BLaER1 treated with 17β-estradiol and CSF1 and Interleukin-3, amounts not matched to agents 10 nM and 100 nM (cell line): Measurements from ENCODE around the gene CLDN4.

ENCODE experiments used
- H3K27ac ChIP-seq, 11 experiments: shearing (Covaris generic); formaldehyde crosslinking; 2 replicates each; pipeline ENCODE4 v1.8.1; 2022
- H3K27me3 ChIP-seq, 11 experiments: shearing (Covaris generic); formaldehyde crosslinking; 2 replicates each; pipeline ENCODE4 v1.8.1; 2022
- H3K36me3 ChIP-seq, 11 experiments: shearing (Covaris generic); formaldehyde crosslinking; 2 replicates each; pipeline ENCODE4 v1.8.1; 2022
- H3K4me1 ChIP-seq, 10 experiments: shearing (Covaris generic); formaldehyde crosslinking; 2 replicates each; pipeline ENCODE4 v1.8.1; 2022
- H3K4me2 ChIP-seq, 11 experiments: shearing (Covaris generic); formaldehyde crosslinking; 2 replicates each; pipeline ENCODE4 v1.8.1; 2022
- H3K4me3 ChIP-seq, 10 experiments: shearing (Covaris generic); formaldehyde crosslinking; 2 replicates each; pipeline ENCODE4 v1.8.1; 2022
- H3K9ac ChIP-seq, 11 experiments: shearing (Covaris generic); formaldehyde crosslinking; 2 replicates each; pipeline ENCODE4 v1.8.1; 2022
- H3K9me3 ChIP-seq, 11 experiments: shearing (Covaris generic); formaldehyde crosslinking; replicated peaks in 1 of 11; 2 replicates each; pipeline ENCODE4 v1.8.1; 2022
- H4K20me1 ChIP-seq, 11 experiments: shearing (Covaris generic); formaldehyde crosslinking; 2 replicates each; pipeline ENCODE4 v1.8.1; 2022
- Cebpa-rat ChIP-seq, 11 experiments: shearing (Covaris generic); IDR thresholded peaks; 2 replicates each; pipeline ENCODE4 v1.8.1; 2022

CLDN4 gene

DNA sequence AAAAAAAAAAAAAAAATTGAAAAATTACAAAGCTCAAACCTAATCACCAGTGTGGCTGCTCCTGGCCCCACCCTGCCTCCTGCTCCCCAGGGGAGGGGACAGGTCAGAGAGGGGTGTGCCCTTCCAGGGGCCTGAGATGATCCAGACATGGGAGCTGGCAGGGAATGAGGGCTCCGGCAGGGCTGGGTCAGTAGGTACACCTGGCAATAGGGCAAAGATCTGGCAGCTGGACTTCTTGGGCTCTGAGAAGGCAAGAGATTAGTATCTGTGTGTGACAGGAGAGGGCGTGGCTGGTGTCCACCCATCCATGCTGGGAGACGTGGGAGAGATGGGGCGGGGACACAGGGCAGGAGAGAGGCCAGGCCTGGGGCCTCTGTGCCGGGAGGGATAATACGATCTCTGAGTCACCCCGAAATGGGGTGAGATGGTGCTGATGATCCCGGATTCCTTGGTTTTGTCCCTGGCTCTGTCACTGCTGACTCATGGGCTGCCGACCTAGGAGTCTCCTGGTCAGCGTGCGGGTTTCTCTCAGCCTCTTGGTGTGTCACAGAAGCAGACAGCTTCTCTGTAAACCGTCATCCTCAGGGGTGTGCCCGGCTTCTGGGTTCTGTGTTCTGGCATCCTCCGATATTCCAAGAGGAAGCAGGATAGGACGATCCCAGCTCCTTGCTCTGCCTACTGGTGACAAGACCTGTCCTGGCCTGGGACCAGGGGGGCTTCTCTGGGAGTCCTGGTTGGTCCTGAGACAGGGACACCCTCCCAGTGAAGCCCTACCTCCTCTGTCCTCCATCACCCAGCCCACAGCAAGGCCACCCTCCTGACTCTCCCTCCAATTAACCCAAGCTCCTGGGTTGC, 8.2 kb upstream of the CLDN4 start:
- H3K4me1 ChIP-seq = peaks cover 18 to 39% (median 30%) of the 10 kb centered on the region in 10 experiments
- H3K27ac ChIP-seq = no peak overlapping the region
- no peaks in the 10 kb centered on the region for H3K27me3 ChIP-seq
- H3K9me3 ChIP-seq = no peaks in the 10 kb centered on the region
- TF ChIP-seq Cebpa-rat (IDR thresholded peaks at IDR 0.05) = no peak
- H3K4me3 ChIP-seq = no peak overlapping the region
- H3K36me3 ChIP-seq = no peaks in the 10 kb centered on the region
- H4K20me1 ChIP-seq = no peaks in the 10 kb centered on the region; a peak in 1 of 22 replicates
- H3K4me2 ChIP-seq = peak overlapping the region in 7 of 11 experiments; percentile 3 to 30 (median 17); a peak in 4 of 22 replicates
- H3K9ac ChIP-seq = 0 out of 22 replicates have a peak overlapping the region, but pooled peaks of 1 of the 11 experiments have one; percentile 27

DNA sequence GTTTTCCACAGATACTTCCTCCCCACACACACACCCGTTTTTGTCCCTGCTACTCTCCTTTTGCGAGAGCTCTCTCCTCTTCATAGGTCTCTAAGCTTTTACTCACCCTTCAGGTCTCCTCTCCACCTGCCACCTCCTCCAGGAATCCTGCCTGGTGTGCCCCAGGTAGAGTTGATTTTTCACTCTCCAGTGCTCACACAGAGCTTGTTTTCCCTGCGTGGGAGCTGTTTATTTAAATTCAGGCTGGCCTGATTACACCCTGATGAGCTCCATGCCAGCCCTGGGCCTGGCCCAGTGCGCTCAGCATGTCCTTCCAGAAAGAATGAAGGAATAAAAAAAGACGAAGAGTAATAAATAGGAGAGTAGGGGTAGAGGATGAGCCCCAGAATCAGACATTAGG, 7.5 kb upstream of the CLDN4 start:
- peaks cover 25 to 46% (median 37%) of the 10 kb centered on the region in 10 experiments for H3K4me1 ChIP-seq
- no peaks in the 10 kb centered on the region; a peak in 1 of 22 replicates for H4K20me1 ChIP-seq
- H3K36me3 ChIP-seq = no peaks in the 10 kb centered on the region
- H3K9me3 ChIP-seq = no peaks in the 10 kb centered on the region
- H3K4me3 ChIP-seq = no peak overlapping the region
- H3K4me2 ChIP-seq = no peak overlapping the region
- no peak for TF ChIP-seq Cebpa-rat (IDR thresholded peaks at IDR 0.05)
- H3K27ac ChIP-seq = no peak overlapping the region
- no peak overlapping the region for H3K9ac ChIP-seq
- H3K27me3 ChIP-seq = no peaks in the 10 kb centered on the region

DNA sequence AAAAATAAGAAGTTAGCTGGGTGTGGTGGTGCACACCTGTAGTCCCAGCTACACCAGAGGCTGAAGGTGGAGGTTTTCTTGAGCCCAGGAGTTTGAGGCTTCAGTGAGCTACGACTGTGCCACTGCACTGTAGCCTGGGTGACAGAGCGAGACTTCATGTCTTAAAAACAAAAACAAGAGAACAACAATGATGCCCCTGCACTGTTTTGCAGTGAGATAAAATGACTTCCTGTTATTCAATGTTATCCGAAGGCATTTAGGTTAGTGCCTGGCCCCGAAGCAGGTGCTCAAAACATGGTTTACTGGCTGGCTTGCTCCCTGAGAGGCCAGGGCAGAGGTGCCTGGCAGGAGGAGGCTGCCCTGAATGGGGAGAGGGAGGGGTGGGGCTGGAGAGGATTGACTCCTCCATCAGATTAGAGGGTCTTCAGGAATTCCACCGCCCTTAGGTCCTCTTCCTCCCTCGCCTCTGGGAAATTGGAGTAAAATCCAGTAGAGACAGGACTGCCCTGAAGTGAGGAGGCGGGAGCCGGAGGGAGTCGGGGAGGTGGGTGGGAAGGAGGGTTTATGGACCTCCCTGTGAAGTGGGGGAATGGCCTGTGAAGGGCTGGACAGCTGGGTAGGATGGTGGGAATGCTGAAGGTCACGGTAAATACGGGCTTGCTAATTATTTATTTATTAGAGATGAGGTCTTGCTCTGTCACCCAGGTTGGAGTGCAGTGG, 6.8 kb upstream of the CLDN4 start:
- H3K9ac ChIP-seq = no peak overlapping the region; a peak in 1 of 22 replicates
- H3K27ac ChIP-seq = no peak overlapping the region
- peaks cover 33 to 54% (median 44%) of the 10 kb centered on the region in 10 experiments for H3K4me1 ChIP-seq
- no peak for TF ChIP-seq Cebpa-rat (IDR thresholded peaks at IDR 0.05)
- no peaks in the 10 kb centered on the region for H3K9me3 ChIP-seq
- H3K4me2 ChIP-seq = no peak overlapping the region
- H3K27me3 ChIP-seq = no peaks in the 10 kb centered on the region
- H3K4me3 ChIP-seq = no peak overlapping the region
- H3K36me3 ChIP-seq = no peaks in the 10 kb centered on the region
- H4K20me1 ChIP-seq = no peaks in the 10 kb centered on the region; a peak in 1 of 22 replicates

DNA sequence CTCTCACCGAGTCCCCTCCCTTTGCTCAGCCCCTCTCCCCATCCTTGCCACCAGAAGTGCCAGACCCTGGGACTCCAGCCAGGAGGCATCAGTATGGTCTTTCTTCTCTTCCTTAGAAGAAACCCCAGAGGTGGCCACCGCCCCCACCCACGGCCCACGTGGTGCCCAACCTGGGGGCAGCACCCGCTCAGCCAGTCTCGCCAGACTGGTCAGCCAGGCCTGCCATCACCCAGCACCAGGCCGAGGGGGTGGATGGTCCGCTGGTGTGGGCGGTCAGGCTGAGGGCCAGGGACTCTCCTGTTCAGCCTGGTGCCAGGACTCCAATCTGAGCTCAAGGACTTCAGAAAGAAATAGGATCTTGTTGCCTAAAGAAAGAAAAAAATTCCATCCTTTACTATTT, 5.8 kb upstream of the CLDN4 start:
- no peak overlapping the region for H3K9ac ChIP-seq
- H3K4me3 ChIP-seq = no peak overlapping the region
- H3K27me3 ChIP-seq = no peaks in the 10 kb centered on the region; a peak in 1 of 22 replicates
- H3K9me3 ChIP-seq = no peaks in the 10 kb centered on the region
- no peaks in the 10 kb centered on the region; a peak in 1 of 22 replicates for H4K20me1 ChIP-seq
- H3K4me2 ChIP-seq = peak overlapping the region in 1 of 11 experiments; percentile 19; a peak in 1 of 22 replicates
- H3K27ac ChIP-seq = no peak overlapping the region; a peak in 1 of 22 replicates
- TF ChIP-seq Cebpa-rat (IDR thresholded peaks at IDR 0.05) = no peak
- H3K36me3 ChIP-seq = no peaks in the 10 kb centered on the region
- H3K4me1 ChIP-seq = peaks cover 41 to 63% (median 53%) of the 10 kb centered on the region in 10 experiments

DNA sequence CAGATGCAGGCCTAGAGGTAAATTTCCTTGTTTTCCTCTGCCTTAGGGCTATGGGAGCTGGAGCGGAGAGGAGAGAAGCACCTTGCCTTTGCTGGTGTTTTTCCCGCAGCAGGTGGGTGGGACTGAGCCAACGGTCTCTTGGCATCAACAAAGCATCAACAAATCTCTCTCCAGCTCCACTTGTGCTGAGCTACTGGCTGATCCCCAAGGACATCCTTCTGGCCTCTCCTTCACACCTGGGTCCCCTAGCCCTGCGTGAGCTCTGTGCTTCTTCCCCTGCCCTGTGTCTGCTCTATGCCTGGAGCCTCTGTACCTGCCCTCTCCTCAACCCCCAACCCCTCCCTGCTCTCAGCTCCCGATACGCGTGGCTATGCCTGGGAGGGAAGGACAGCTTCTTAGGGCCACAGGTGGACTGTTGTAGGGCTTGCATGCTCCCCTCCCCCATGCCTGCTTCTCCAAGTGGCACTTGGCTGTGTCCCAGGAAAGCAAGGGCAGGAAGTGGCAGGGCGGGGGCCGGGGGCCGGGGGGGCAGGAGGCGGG, 3.2 kb upstream of the CLDN4 start:
- no peaks in the 10 kb centered on the region for H3K9me3 ChIP-seq
- peaks cover 43 to 69% (median 60%) of the 10 kb centered on the region in 10 experiments for H3K4me1 ChIP-seq
- H3K4me3 ChIP-seq = no peak overlapping the region
- peak overlapping the region in 3 of 11 experiments; percentile 3 to 62 (median 56); a peak in 1 of 22 replicates for H3K9ac ChIP-seq
- H3K27me3 ChIP-seq = no peaks in the 10 kb centered on the region; a peak in 1 of 22 replicates
- peak overlapping the region in 6 of 11 experiments; percentile 2 to 68 (median 40); a peak in 5 of 22 replicates for H3K27ac ChIP-seq
- no peak for TF ChIP-seq Cebpa-rat (IDR thresholded peaks at IDR 0.05)
- H3K36me3 ChIP-seq = no peaks in the 10 kb centered on the region
- H3K4me2 ChIP-seq = peak overlapping the region; percentile 70 to 96 (median 86)
- H4K20me1 ChIP-seq = peaks cover 0 to 8% (median 0%) of the 10 kb centered on the region in 11 experiments; a peak in 1 of 22 replicates

DNA sequence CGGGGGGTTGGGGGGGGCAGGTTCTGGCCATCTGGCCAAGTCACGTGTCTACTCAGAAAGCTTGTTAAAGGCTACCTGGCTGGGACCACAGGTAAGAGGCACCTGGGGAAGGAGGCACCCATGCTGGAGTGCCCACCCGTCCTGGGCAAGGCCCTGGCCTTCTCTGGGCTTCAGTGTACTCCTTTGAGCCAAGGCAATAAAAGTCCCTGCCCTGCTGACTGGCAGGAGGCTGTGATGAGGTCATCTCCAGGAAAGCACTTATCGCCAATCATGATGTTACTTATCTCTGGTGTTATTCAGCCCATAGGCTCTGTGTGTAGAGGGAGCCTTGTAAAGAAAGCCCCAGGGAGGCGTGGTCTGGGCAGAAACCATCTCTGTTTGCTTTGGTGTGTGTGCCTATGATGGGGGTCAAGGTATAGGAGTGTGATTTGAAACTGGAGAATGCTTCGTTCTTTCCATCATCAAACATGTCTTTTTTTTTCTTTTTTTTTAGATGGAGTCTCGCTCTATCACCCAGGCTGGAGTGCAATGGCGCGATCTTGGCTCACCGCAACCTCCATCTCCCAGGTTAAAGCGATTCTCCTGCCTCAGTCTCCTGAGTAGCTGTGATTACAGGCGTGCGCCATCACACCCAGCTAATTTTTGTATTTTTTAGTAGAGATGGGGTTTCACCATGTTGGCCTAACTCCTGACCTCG, 2.5 kb upstream of the CLDN4 start:
- peak overlapping the region in 1 of 11 experiments; percentile 35; a peak in 1 of 22 replicates for H3K27ac ChIP-seq
- no peak for TF ChIP-seq Cebpa-rat (IDR thresholded peaks at IDR 0.05)
- H3K9ac ChIP-seq = no peak overlapping the region

DNA sequence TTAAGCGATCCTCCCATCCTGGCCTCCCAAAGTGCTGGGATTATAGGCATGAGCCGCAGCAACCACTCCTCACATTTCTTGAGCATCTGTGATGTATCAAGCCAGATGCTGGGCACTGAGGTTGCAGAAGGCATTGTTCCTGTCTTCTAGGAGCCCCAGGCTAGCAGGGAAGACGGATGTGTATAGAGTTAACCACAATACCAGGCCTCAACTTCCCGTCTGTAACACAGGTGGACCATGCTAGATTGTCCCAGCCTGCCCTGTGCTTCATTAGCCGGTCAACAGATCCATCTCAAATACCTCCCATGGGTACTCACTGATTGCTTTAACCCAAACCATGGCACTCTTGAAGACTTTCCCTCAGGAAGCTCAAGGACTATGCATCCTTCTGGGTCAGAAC, 1.8 kb upstream of the CLDN4 start:
- H3K27ac ChIP-seq = no peak overlapping the region

More for the DNA sequence above, 2.5 kb upstream of the CLDN4 start:
- no peaks in the 10 kb centered on the region; a peak in 1 of 22 replicates for H3K27me3 ChIP-seq
- H3K4me3 ChIP-seq = no peak overlapping the region
- no peaks in the 10 kb centered on the region for H3K9me3 ChIP-seq
- H4K20me1 ChIP-seq = peaks cover 0 to 8% (median 0%) of the 10 kb centered on the region in 11 experiments; a peak in 1 of 22 replicates
- H3K36me3 ChIP-seq = no peaks in the 10 kb centered on the region
- peaks cover 43 to 72% (median 66%) of the 10 kb centered on the region in 10 experiments for H3K4me1 ChIP-seq
- H3K4me2 ChIP-seq = peak overlapping the region; percentile 70 to 96 (median 86)

DNA sequence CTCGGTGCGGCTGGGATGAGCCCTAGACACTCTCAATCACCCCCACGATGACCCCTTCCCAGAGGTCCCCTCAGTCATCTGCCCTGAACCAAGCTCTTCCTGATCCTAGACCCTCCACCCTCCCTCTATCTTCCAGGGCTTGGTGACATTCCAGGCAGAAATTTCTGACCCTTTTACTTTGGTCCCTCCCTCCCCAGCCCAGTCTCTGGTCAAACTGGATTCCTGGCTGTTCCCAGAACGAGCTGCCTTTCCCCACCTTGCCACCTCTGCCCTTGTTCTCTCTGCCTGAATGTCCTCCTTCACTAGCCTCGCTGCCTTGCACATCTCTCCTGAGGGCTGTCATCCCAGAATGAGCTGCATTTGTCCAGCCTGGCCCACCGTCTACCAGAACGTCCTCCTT, 1.3 kb upstream of the CLDN4 start:
- Histone ChIP-seq H3K4me1 (peaks cover 43 to 76% (median 68%) of the 10 kb centered on the region in 10 experiments), H3K9ac (no peak overlapping the region), H3K4me3 (no peak overlapping the region), H4K20me1 (peaks cover 0 to 8% (median 0%) of the 10 kb centered on the region in 11 experiments; a peak in 1 of 22 replicates), H3K4me2 (peak overlapping the region; percentile 70 to 96 (median 86); a peak in 21 of 22 replicates), H3K27me3 (no peaks in the 10 kb centered on the region; a peak in 1 of 22 replicates), H3K27ac (no peak overlapping the region), H3K9me3 (peaks cover 0 to 3% (median 2%) of the 10 kb centered on the region in 11 experiments; a peak in 8 of 22 replicates), H3K36me3 (no peaks in the 10 kb centered on the region)
- no peak for TF ChIP-seq Cebpa-rat (IDR thresholded peaks at IDR 0.05)

More for the DNA sequence above, 1.8 kb upstream of the CLDN4 start:
- Histone ChIP-seq H4K20me1 (peaks cover 0 to 8% (median 0%) of the 10 kb centered on the region in 11 experiments; a peak in 1 of 22 replicates), H3K36me3 (no peaks in the 10 kb centered on the region), H3K27me3 (no peaks in the 10 kb centered on the region; a peak in 1 of 22 replicates), H3K4me1 (peaks cover 43 to 76% (median 68%) of the 10 kb centered on the region in 10 experiments), H3K4me2 (peak overlapping the region; percentile 70 to 96 (median 86)), H3K9me3 (no peaks in the 10 kb centered on the region), H3K4me3 (no peak overlapping the region), H3K9ac (no peak overlapping the region)
- no peak for TF ChIP-seq Cebpa-rat (IDR thresholded peaks at IDR 0.05)
